Gastrocnemius medialis (tissue), 4 donors: Measurements from ENCODE around the gene ASB2. TPM values are rescaled to one million over a fixed set of nuclear protein-coding genes. Genes with fewer than 3 reads are reported as not detected.

ENCODE experiments used
- ATAC-seq, 2 donors: fragments of 150-250 bp; one replicate each; pipeline ENCODE4 v1.9.1; 2016
- DNase-seq, 2 donors: peaks; one replicate each; pipeline ENCODE4 v3.0.0-alpha.2; 2019
- H3K27ac ChIP-seq, 4 donors: fragments of 200-600 bp; sonication (generic); 1 replicate in 1 of 4; 2 replicates in 3 of 4; pipeline ENCODE4 v1.5.1; 2016 to 2018; ENCODE audit warnings: mild to moderate bottlenecking in 2 of 4, moderate library complexity in 1 of 4
- H3K27me3 ChIP-seq, 3 donors: fragments of 200-600 bp; sonication (generic) in 2 of 3; 1 replicate in 1 of 3; 2 replicates in 2 of 3; pipeline versions ENCODE4 v1.5.1 to v1.6.0; 2016 to 2019; ENCODE audit warnings: mild to moderate bottlenecking in 1 of 3, moderate library complexity in 1 of 3
- H3K36me3 ChIP-seq, 2 donors: fragments of 200-600 bp; sonication (generic) in 1 of 2; one replicate each; pipeline ENCODE4 v1.5.1; 2017 to 2018
- H3K4me1 ChIP-seq, 2 donors: fragments of 200-600 bp; sonication (generic) in 1 of 2; one replicate each; pipeline ENCODE4 v1.5.1; 2016 to 2017; ENCODE audit warnings: mild to moderate bottlenecking in 2 of 2
- H3K4me3 ChIP-seq, 4 donors: fragments of 200-600 bp; sonication (generic) in 3 of 4; 1 replicate in 1 of 4; 2 replicates in 3 of 4; pipeline ENCODE4 v1.5.1; 2016 to 2019; ENCODE audit warnings: mild to moderate bottlenecking in 2 of 4
- H3K9me3 ChIP-seq, 3 donors: fragments of 200-600 bp; sonication (generic) in 2 of 3; 1 replicate in 1 of 3; 2 replicates in 2 of 3; pipeline ENCODE4 v1.5.1; 2016 to 2019
- POLR2A ChIP-seq, 2 donors: fragments of 450-650 bp; IDR thresholded peaks; one replicate each; pipeline ENCODE4 v1.6.1; 2017; ENCODE audit warnings: antibody characterized with exemption in 2 of 2, mild to moderate bottlenecking in 2 of 2, moderate library complexity in 2 of 2
- in situ Hi-C, 4 donors: fragments of 200-750 bp; cut with MboI; loops; one replicate each; pipeline versions ENCODE4 v1.15.0 to v1.8.0; 2017; ENCODE audit warnings: low sequenced_read_pairs in 4 of 4
- intact Hi-C: fragments of 100-400 bp; cut with DNase I; formaldehyde crosslinking; loops from one replicate; pipeline ENCODE4 v1.15.1; 2023; ENCODE audit warnings: low total_unique reads
- total RNA-seq, 4 donors: library from RNA; depleted of rRNA; stranded (reverse); fragments of >200 nt; gene quantifications; one replicate each; pipeline versions ENCODE4 v1.1.0 to v1.2.3, GENCODE V29; 2016
- TF ChIP-seq, protein P1 (sequence below), 5 experiments: fragments of 450-650 bp in 3 of 5; fragments of 200-600 bp in 2 of 5; sonication (generic) in 2 of 5; IDR thresholded peaks in 4 of 5; conservative IDR thresholded peaks in 1 of 5; 1 replicate in 4 of 5; 2 replicates in 1 of 5; pipeline ENCODE4 v1.5.1; 2016 to 2019; ENCODE audit warnings: antibody characterized with exemption in 5 of 5, mild to moderate bottlenecking in 3 of 5, moderate library complexity in 3 of 5

ASB2 gene
- total RNA-seq, 4 donors from 2014 or later: 335 to 819 (median 539) TPM

DNA sequence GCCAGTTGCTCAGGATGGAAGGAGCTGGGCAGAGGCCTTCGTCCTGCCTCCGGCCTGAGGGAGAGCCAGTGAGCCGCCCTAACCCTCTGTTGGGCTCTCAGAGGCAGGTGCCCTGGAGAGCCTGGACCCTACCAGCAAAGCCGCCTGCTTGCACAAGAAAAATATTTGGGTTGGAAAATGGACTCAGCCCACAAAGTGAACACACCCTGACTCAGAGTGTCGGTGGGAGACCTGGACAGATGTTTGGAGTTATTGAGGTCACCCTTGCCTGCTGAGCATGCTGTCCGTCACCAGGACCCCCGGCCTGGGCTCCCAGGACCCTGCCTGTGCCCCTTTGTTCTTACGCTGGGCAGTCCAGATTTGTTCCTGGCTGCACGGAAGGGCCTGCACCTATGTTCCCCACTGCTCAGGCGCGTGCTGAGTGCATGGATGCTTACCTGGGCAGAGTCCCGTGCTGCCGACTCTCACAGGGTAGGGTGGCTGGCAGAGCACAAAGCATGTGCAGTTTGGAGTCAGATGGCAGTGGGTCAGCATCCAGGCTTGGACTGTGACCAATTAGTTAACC, 26.8 kb downstream of the ASB2 start:
- TF ChIP-seq, protein P1, sequence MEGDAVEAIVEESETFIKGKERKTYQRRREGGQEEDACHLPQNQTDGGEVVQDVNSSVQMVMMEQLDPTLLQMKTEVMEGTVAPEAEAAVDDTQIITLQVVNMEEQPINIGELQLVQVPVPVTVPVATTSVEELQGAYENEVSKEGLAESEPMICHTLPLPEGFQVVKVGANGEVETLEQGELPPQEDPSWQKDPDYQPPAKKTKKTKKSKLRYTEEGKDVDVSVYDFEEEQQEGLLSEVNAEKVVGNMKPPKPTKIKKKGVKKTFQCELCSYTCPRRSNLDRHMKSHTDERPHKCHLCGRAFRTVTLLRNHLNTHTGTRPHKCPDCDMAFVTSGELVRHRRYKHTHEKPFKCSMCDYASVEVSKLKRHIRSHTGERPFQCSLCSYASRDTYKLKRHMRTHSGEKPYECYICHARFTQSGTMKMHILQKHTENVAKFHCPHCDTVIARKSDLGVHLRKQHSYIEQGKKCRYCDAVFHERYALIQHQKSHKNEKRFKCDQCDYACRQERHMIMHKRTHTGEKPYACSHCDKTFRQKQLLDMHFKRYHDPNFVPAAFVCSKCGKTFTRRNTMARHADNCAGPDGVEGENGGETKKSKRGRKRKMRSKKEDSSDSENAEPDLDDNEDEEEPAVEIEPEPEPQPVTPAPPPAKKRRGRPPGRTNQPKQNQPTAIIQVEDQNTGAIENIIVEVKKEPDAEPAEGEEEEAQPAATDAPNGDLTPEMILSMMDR (IDR thresholded peaks at IDR 0.05 in 4 of 5, conservative IDR thresholded peaks at IDR 0.05 in 1 of 5): no peak
- TF ChIP-seq POLR2A (IDR thresholded peaks at IDR 0.05): no peak
- ATAC-seq (no peak), DNase-seq (no peak)
- Histone ChIP-seq H3K4me1 (peaks cover 67 to 90% of the 10 kb centered on the region in 2 donors), H3K27me3 (no peaks in the 10 kb centered on the region), H3K9me3 (no peaks in the 10 kb centered on the region), H3K36me3 (peaks cover 0 to 71% of the 10 kb centered on the region in 2 donors), H3K27ac (peak overlapping the region; percentile 97 to 100 (median 98)), H3K4me3 (no peak overlapping the region)
- in situ Hi-C loops (loop anchor here in 1 of 4 donors (10.0 kb wide), 1 partner anchor 45 kb away; the partner anchor contains the start of gene CCDC197), intact Hi-C loops (no loop called here)

DNA sequence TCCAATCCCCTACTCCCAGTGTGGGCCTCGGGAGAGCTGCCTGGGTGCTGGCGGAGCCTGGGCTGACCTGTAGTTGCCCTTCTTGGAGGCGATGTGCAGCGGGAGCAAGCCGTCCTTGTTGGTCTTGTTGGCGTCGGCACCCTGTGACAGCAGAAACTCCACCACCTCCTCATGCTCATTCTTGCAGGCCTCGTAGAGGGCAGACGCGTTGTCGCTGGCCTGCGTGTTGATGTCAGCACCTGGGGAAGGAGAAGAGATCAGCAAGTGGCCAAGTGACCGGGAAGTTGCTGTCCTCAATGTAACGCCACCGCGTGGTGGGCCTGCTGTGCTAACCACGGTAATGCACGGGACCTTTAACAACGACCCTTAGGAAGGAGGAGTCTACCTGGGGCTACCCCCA, 29.1 kb downstream of the ASB2 start:
- no peak for ATAC-seq
- DNase-seq: no peak
- in situ Hi-C loops: loop anchor here in 1 of 4 donors (10.0 kb wide), 1 partner anchor 48 kb away; the partner anchor contains the start of gene CCDC197

DNA sequence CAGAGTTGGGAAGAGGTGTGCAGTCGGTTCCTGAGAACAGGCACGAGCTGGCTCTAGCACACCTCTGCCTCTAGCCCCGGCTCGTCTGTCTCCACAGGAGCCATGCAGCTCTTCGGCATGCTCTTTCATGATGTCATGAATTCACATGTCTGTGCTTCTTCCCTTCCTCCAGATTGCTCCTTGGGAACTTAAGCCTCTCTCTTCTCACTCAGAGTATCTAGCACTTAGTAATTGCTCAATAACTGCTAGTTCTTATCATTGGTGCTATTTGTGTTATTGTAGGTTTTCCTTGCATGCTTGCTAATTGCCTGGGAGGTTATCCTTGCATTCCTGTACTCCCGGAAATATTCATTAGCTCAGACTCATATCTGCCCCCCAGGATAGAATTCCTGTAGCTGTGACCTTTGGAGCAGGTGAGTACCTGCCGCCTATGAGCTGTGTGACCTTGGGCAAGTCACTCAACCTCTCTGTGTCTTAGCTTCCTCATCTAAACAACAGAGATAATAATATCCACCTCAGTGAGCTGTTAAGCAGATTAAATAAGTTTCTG, 29.8 kb downstream of the ASB2 start:
- in situ Hi-C loops (loop anchor here in 1 of 4 donors (10.0 kb wide), 1 partner anchor 48 kb away; the partner anchor contains the start of gene CCDC197), intact Hi-C loops (no loop called here)
- TF ChIP-seq POLR2A (IDR thresholded peaks at IDR 0.05): no peak
- TF ChIP-seq, protein P1 (IDR thresholded peaks at IDR 0.05 in 4 of 5, conservative IDR thresholded peaks at IDR 0.05 in 1 of 5): no peak
- Histone ChIP-seq H3K4me1 (peaks cover 82 to 88% of the 10 kb centered on the region in 2 donors), H3K9me3 (no peaks in the 10 kb centered on the region), H3K36me3 (peaks cover 0 to 45% of the 10 kb centered on the region in 2 donors), H3K27ac (peak overlapping the region; percentile 97 to 100 (median 98)), H3K27me3 (no peaks in the 10 kb centered on the region), H3K4me3 (no peak overlapping the region)
- peak in 1 of 2 donors; percentile 9 for ATAC-seq
- DNase-seq: no peak

More for the DNA sequence above, 29.1 kb downstream of the ASB2 start:
- Histone ChIP-seq H3K27ac (peak overlapping the region; percentile 97 to 100 (median 98)), H3K27me3 (no peaks in the 10 kb centered on the region), H3K9me3 (no peaks in the 10 kb centered on the region), H3K4me1 (peaks cover 76 to 90% of the 10 kb centered on the region in 2 donors), H3K4me3 (no peak overlapping the region), H3K36me3 (peaks cover 0 to 52% of the 10 kb centered on the region in 2 donors)
- intact Hi-C loops: no loop called here
- TF ChIP-seq, protein P1 (IDR thresholded peaks at IDR 0.05 in 4 of 5, conservative IDR thresholded peaks at IDR 0.05 in 1 of 5): no peak
- no peak for TF ChIP-seq POLR2A (IDR thresholded peaks at IDR 0.05)

DNA sequence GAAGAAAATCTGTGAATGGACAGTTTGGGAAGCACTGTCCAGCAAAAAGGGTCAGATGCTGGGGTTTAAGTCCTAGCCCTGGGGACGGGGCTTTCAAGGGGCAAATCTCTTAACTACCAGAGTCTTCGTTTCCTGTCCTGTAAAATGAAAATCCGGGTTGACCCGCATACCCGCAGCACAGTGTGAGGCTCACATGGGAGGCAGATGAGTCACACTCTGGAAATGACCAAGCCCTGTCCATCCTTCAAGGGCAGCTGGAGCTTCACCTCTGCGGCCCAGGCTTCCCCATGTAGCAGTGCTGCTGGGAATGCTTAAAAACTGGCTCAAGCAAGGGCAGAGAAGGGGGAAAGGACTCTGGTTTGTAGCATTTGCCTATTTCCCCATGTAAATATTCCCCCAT, 30.3 kb downstream of the ASB2 start:
- ATAC-seq (peak; percentile 41 to 49), DNase-seq (peak; percentile 65 to 82)
- in situ Hi-C loops (loop anchor here in 1 of 4 donors (10.0 kb wide), 1 partner anchor 49 kb away; the partner anchor contains the start of gene CCDC197), intact Hi-C loops (no loop called here)
- no peaks in the 10 kb centered on the region for H3K27me3 ChIP-seq
- H3K9me3 ChIP-seq: no peaks in the 10 kb centered on the region
- TF ChIP-seq, protein P1 (IDR thresholded peaks at IDR 0.05 in 4 of 5, conservative IDR thresholded peaks at IDR 0.05 in 1 of 5): no peak
- no peak for TF ChIP-seq POLR2A (IDR thresholded peaks at IDR 0.05)
- H3K27ac ChIP-seq: peak overlapping the region; percentile 97 to 100 (median 98)
- H3K4me1 ChIP-seq: peaks cover 87 to 88% of the 10 kb centered on the region in 2 donors
- H3K36me3 ChIP-seq: peaks cover 0 to 40% of the 10 kb centered on the region in 2 donors
- H3K4me3 ChIP-seq: no peak overlapping the region
